Bronchial epithelial cell (primary cell): ENCODE data around the gene SELENOI. TPM values are rescaled to one million over a fixed set of nuclear protein-coding genes. Genes with fewer than 3 reads are reported as not detected.

Source experiments
- DNase-seq: peaks from one replicate; pipeline ENCODE4 v3.0.0-alpha.2; 2010; ENCODE audit warnings: low read depth
- FAIRE-seq: peaks from 2 replicates; lab custom pipeline; 2011; peaks lifted over from hg19 to GRCh38; lab: Jason Lieb, UNC
- H3K27me3 ChIP-seq: 2 replicates; pipeline ENCODE4 v1.5.1; 2011; ENCODE audit warnings: low read length; ENCODE audit not compliant: control insufficient read depth, insufficient read depth
- H3K36me3 ChIP-seq: 2 replicates; pipeline ENCODE4 v1.5.1; 2011; ENCODE audit warnings: low read length; ENCODE audit not compliant: control insufficient read depth, insufficient read depth
- H3K4me3 ChIP-seq: 2 replicates; pipeline ENCODE4 v1.5.1; 2011; ENCODE audit warnings: mild to moderate bottlenecking, low read depth, low read length, control low read depth
- total RNA-seq: library from RNA; depleted of rRNA; stranded (reverse); fragments of >200 nt; gene quantifications from 2 replicates; pipeline ENCODE4 v1.2.1, GENCODE V29; 2014
- TF ChIP-seq, protein P1 (sequence below): IDR thresholded peaks from 2 replicates; pipeline ENCODE4 v1.5.1; 2011; ENCODE audit warnings: mild to moderate bottlenecking, moderate library complexity, low read length, control low read depth, inconsistent platforms; ENCODE audit not compliant: insufficient read depth, severe bottlenecking

SELENOI gene
- total RNA-seq, 1 donor from 2014 or later, result 32.6 TPM

DNA sequence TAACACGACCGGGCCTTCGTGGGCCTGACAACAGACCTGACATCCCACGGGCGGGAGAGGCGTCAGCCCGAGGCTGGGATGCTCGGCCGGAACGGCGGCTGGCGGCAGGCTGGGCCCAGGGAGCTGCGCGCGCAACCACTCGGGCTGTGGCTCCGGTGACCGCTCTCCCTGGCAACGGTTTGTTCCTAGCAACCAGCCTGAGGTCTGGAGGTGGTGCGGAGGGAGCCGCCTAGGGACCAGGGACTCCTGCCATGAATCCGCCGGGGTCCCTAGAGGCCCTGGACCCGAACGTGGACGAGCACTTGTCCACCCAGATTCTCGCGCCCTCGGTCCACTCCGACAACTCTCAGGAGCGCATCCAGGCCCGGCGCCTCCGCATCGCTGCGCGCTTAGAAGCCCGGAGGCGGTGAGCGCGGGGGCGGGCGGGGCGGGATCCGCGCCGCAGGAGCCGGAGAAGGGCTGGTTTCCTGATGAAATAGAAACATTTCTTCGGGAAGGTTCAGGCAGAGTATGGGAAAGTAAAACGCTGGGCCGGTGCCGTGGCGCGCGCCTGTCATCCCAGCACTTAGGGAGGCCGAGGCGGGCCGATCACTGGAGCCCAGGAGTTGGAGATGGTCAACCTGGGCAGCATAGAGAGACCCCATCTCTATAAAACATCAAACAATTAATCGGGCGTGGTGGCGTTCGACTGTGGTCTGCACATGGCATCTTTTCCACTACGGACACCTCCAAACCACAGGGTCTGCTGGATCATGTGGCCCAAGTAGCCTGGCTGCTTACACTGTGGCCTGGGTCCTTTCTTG is 56.0 kb downstream of the SELENOI start, which contains the start of gene DRC1:
DRC1 (plus strand) TSS at position 182 of the 803 bp plus-strand sequence; CDS start at position 252, 70 bp downstream.
- TF ChIP-seq, protein P1, sequence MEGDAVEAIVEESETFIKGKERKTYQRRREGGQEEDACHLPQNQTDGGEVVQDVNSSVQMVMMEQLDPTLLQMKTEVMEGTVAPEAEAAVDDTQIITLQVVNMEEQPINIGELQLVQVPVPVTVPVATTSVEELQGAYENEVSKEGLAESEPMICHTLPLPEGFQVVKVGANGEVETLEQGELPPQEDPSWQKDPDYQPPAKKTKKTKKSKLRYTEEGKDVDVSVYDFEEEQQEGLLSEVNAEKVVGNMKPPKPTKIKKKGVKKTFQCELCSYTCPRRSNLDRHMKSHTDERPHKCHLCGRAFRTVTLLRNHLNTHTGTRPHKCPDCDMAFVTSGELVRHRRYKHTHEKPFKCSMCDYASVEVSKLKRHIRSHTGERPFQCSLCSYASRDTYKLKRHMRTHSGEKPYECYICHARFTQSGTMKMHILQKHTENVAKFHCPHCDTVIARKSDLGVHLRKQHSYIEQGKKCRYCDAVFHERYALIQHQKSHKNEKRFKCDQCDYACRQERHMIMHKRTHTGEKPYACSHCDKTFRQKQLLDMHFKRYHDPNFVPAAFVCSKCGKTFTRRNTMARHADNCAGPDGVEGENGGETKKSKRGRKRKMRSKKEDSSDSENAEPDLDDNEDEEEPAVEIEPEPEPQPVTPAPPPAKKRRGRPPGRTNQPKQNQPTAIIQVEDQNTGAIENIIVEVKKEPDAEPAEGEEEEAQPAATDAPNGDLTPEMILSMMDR, result no peak
- H3K4me3 ChIP-seq, result peak within 1 kb of the TSS; percentile 24
- no peaks in the 10 kb centered on the region for H3K27me3 ChIP-seq
- DNase-seq, result peak; percentile 61
- H3K36me3 ChIP-seq, result no peaks in the 10 kb centered on the region
- FAIRE-seq, result no peak

DNA sequence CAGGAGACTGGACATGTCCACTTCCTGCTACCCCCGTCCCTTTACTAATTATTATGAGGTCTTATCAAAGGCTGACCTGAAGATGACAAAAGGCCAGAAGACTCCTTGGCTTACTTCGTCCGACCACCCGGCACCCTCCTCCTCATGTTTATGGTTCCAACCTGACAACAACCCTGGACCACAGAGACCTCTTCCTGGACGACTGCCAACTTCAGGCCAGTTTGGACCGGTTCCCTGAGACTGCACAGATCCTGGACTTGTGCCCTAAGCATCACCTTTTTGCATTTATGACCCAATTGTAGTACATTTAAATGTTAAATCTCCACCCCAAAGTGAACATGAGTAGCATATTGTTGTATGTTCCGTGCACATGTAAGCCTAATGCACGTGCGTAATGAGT is 61.6 kb downstream of the SELENOI start:
- FAIRE-seq (no peak), DNase-seq (no peak)
- H3K36me3 ChIP-seq, result no peaks in the 10 kb centered on the region
- no peaks in the 10 kb centered on the region for H3K27me3 ChIP-seq
- H3K4me3 ChIP-seq, result no peak overlapping the region
- TF ChIP-seq, protein P1, result no peak

DNA sequence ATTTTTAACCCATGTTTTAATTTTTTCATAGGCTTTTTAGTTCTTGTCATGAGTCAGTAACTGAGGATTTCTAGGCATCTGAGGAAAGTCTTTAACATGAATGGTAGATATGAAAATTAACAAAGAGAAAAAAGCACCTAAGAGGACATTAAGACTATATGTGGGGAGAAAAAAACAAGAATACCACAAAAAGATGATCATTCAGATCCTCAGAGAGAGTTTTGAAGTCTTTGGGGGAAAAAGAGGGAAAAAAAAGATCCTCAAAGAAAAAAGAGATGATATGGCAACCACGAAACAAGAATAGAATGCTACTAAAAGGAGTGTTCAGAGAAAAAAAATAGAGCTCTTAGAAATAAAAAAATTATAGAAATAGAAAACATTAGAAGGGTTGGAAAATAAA is 63.8 kb downstream of the SELENOI start:
- Histone ChIP-seq H3K27me3 (no peaks in the 10 kb centered on the region), H3K4me3 (no peak overlapping the region), H3K36me3 (no peaks in the 10 kb centered on the region)
- no peak for DNase-seq
- no peak for FAIRE-seq
- TF ChIP-seq, protein P1, result no peak

DNA sequence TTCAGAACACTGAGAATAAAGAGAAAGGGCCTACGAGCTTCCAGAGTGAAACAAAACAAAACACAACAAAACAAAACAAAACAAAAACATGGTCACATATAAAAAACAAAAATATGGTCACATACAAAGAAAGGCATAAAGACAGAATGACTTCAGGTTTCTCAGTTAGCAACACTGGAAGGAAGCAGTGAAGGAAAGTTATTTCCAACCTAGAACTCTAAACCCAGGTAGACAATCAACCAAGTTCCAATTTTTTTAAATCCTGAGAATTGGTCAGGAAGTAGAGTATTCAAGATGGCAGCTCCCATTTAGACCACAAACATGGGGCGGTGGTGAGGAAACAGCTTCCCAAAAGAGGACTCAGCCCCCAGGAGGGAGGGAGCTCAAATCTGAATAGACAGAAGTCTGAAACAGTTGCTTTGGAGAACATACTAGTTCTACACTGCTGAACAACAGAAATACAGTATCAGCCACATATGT is 64.9 kb downstream of the SELENOI start:
- DNase-seq (no peak), FAIRE-seq (no peak)
- no peak overlapping the region for H3K4me3 ChIP-seq
- H3K36me3 ChIP-seq, result no peaks in the 10 kb centered on the region
- TF ChIP-seq, protein P1, result no peak
- no peaks in the 10 kb centered on the region for H3K27me3 ChIP-seq

DNA sequence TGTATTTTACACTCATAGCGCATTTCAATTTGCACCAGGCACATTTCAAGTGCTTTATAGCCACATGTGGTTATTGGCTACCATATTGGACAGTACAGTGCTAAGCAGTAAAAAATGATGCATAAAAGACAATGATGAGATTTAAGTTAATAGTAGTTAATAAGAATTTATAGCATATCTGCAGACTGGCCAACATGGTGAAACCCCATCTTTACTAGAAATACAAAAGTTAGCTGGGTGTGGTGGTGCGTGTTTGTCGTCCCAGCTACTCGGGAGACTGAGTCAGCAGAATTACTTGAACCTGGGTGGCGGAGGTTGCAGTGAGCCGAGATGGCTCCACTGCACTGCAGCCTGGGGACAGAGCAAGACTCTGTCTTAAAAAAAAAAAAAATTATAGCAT is 65.5 kb downstream of the SELENOI start:
- Histone ChIP-seq H3K27me3 (no peaks in the 10 kb centered on the region), H3K4me3 (no peak overlapping the region), H3K36me3 (no peaks in the 10 kb centered on the region)
- TF ChIP-seq, protein P1, result no peak
- FAIRE-seq (no peak), DNase-seq (no peak)
